HL-60 (cell line): ENCODE data around the gene PRCP.

Source experiments
- CTCF ChIP-seq: IDR thresholded peaks from one replicate; pipeline ENCODE4 v1.5.1; 2011; ENCODE audit warnings: low read length, control low read depth, inconsistent platforms; ENCODE audit not compliant: insufficient read depth
- GABPA ChIP-seq: IDR thresholded peaks from 2 replicates; pipeline ENCODE4 v1.6.1; 2012; ENCODE audit warnings: low read depth
- POLR2AphosphoS5 ChIP-seq: IDR thresholded peaks from 2 replicates; pipeline ENCODE4 v1.6.1; 2012; ENCODE audit warnings: low read depth

- no peak for TF ChIP-seq CTCF
- no peak for TF ChIP-seq POLR2AphosphoS5
- no peak for TF ChIP-seq GABPA
Measured at GRCh38 chr11:82895437-82896091, 4.7 kb downstream of the PRCP start.
